Stimulated activated naive CD8-positive, alpha-beta T cell treated with anti-CD3 and anti-CD28 coated beads, Interleukin-15, amount 100 ng/mL, for 72 hours (primary cell): ENCODE measurements around the gene PUM1.

ENCODE experiments used
- ATAC-seq: fragments of 150-1000 bp; cut with Tn5 transposase; 2 replicates; pipeline ENCODE4 v1.10.0; 2021; ENCODE audit warnings: mild to moderate bottlenecking, moderate library complexity
- DNase-seq, 2 donors: peaks; one replicate each; pipeline ENCODE4 v3.0.0; 2021 to 2022
- H3K27ac Mint-ChIP-seq, 2 donors: one replicate each; pipeline ENCODE4 v1.8.0; 2022; ENCODE audit warnings: mild to moderate bottlenecking in 2 of 2, mixed read lengths in 2 of 2, moderate library complexity in 2 of 2
- H3K27me3 Mint-ChIP-seq: one replicate; pipeline ENCODE4 v1.8.0; 2022; ENCODE audit warnings: mixed read lengths
- H3K4me1 Mint-ChIP-seq: one replicate; pipeline ENCODE4 v1.8.0; 2022; ENCODE audit warnings: mild to moderate bottlenecking, mixed read lengths
- H3K4me3 Mint-ChIP-seq, 2 donors: one replicate each; pipeline ENCODE4 v1.8.0; 2022; ENCODE audit warnings: mild to moderate bottlenecking in 2 of 2, mixed read lengths in 2 of 2, moderate library complexity in 1 of 2
- H3K9me3 Mint-ChIP-seq, 2 donors: one replicate each; pipeline ENCODE4 v1.8.0; 2022; ENCODE audit warnings: mixed read lengths in 2 of 2

Gene PUM1

DNA sequence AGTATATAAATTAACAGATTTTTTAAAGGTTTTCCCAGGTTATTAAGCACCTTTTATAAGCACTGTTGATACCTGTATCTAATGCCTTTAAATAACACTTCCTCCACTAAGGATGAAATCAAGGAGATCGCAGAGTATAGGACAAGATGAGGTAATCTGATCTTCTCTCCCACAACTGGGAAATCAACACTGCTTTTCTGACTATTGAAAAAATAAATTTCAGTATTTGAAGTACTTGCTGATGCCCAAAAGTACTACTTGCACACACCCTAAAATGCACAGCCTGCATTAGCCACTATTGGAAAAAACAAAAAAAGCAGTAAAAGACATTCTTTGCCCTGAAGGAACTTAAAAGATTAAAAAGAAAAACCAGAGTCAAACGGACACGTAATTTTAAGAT is 48.6 kb downstream of the PUM1 start:
- H3K27me3 Mint-ChIP-seq, result no peaks in the 10 kb centered on the region
- H3K27ac Mint-ChIP-seq, result no peak overlapping the region
- no peak overlapping the region for H3K4me3 Mint-ChIP-seq
- no peaks in the 10 kb centered on the region for H3K9me3 Mint-ChIP-seq
- ATAC-seq (no peak), DNase-seq (no peak)
- peaks cover 55% of the 10 kb centered on the region for H3K4me1 Mint-ChIP-seq

DNA sequence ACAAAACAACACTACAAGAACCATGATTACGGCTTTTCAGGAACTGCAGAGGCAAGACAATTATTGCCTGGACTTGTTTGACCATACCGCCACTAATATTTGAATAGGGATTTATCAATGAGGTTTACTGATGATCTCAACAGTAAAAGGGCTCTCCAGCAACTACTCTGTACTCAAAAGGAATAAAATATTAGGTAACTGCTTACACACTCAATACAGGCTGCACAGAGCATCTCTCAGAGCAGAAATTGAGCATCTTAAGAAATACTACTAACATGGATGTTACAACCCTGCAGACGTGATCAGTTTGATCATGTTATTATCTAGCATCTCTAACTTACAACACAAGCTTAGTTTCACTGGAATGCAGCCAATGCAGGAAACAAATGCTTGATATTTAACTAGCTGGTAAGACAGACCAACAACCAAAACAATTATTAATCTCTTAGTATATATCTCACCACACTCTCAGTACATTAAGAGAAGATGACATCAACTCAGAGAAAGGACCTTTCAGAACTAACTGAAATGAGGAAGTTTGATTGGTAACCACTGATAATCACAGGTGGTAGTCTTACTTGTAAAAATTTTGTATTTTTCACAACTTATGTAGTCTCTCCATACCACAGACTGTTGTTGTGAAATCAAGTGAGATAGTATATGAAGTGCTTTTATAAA is 52.2 kb downstream of the PUM1 start:
- no peak overlapping the region for H3K27ac Mint-ChIP-seq
- no peak for ATAC-seq
- H3K4me1 Mint-ChIP-seq, result peaks cover 53% of the 10 kb centered on the region
- H3K9me3 Mint-ChIP-seq, result no peaks in the 10 kb centered on the region
- H3K4me3 Mint-ChIP-seq, result no peak overlapping the region
- no peaks in the 10 kb centered on the region for H3K27me3 Mint-ChIP-seq
- DNase-seq, result no peak

DNA sequence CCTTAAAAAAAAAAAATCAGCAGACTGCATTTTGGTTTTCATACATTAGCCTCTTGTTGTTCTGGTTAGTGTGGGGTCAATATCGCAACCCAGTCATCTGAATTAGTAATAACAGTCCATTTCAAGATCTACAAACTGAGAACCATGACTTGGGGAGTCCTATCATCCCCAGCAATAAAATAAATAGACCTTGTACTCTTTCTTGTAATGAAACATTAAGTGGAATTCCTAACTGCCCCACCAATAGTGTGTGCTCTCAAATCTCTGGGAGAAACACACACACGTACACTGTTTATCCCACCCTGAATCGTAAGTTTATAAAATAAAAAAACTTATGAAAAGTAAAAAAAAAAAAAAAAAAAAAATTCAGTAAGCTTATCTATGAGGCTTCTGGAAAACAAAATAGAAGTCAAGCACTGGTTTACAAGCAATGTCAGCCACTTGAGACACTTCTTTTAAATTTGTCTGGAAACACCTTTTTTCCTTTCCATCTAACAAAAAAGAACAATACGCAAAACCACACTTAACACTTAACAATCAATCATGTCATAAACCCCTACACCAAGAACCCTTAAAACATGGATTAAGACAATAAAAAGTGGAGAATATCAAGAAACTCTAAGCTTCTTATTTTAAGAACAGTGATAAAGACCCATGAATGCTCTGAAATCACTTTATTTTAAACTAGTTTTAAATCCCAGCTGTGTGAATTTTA is 53.1 kb downstream of the PUM1 start:
- H3K4me1 Mint-ChIP-seq, result peaks cover 59% of the 10 kb centered on the region
- no peak for ATAC-seq
- no peak for DNase-seq
- no peaks in the 10 kb centered on the region for H3K27me3 Mint-ChIP-seq
- H3K9me3 Mint-ChIP-seq, result no peaks in the 10 kb centered on the region
- H3K4me3 Mint-ChIP-seq, result no peak overlapping the region
- no peak overlapping the region for H3K27ac Mint-ChIP-seq

DNA sequence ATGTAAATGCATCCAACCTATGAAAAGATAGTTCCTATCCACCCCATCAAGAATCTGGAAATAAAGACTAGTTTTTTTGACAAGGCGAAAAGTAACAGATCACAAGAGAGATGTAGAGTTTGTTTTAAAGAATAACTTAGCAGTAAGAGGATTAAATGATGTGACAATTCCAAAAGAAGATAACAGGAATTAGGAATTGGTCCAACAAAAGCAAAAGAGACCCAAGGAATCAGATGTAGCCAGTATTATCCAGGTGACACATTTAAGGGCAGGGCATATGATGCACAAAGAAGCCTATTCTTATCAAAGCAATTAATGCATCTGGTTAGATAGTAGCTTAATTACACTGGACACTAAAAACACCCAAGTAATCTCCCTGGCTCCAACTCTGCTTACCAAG is 53.8 kb downstream of the PUM1 start:
- H3K4me3 Mint-ChIP-seq, result no peak overlapping the region
- no peaks in the 10 kb centered on the region for H3K27me3 Mint-ChIP-seq
- no peak overlapping the region for H3K27ac Mint-ChIP-seq
- DNase-seq (no peak), ATAC-seq (no peak)
- H3K9me3 Mint-ChIP-seq, result no peaks in the 10 kb centered on the region
- peaks cover 55% of the 10 kb centered on the region for H3K4me1 Mint-ChIP-seq

DNA sequence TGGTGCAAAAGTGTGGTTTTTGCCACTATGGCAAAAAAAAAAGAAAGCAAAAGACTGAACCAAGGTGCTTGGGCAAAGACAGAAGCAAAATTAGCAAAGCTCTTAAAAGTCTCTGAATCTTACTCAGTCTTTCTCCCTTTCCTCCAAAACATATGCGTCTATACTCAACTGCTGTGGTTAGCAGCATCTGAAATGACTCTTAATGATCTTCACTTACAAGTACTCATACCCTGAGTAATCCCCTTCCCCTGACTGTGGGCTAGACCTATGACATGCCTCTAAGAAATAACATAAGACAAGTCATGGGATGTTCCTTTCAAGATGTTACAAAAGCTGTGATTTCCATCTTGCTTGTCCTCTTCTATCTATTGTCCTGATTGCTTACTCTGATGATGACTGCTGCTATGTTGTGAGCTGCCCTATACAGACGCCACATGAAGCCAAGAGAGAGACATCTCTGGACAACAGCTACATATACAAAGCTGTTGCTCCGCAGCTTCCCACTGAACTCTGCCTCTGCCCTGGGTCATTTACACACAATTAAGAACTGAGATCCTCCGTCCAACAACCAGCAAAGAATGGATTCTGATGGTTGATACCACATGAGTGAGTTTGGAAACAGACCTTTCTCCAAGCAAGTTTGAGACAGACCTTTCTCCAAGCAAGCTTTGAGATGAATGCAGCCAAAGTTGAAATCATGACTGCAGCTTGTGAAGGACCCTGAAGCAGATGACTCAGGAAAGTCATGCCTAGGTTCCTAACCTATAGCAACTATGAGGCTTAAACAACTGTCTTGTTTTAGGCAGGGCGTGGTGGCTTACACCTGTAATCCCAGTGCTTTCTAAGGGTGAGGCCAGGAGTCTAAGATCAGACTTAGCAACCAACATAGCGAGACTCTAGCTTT is 55.2 kb downstream of the PUM1 start:
- peak; percentile 21 to 54 for DNase-seq
- Mint-ChIP-seq H3K27me3 (no peaks in the 10 kb centered on the region), H3K9me3 (no peaks in the 10 kb centered on the region), H3K4me1 (peaks cover 60% of the 10 kb centered on the region), H3K27ac (peak overlapping the region in 1 of 2 donors; percentile 87), H3K4me3 (peak overlapping the region; percentile 13 to 37)
- peak; percentile 100 for ATAC-seq

DNA sequence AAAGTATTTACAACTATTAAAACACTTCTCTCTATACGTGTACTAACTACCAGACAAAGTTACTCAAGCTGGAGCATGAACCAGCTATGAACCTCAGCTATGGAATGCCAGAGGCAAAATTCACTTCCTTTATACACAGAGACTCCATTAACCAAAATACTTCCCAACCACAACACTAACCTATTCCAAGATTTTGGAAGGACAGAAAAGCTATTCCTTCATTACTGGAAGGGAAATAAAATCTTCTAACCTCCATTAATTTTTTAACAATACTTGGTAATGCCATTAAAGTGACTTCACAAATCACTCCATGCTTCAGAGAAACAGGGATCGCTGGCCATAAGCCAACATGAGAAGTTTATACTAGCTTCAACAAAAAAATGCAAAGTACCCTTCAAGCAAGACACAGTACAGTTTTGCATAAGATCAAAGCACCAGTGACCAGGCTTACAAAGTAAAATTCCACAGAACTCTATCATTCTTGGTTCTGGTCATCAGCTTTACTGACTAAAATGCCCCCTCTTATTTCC is 58.0 kb downstream of the PUM1 start:
- Mint-ChIP-seq H3K4me1 (peaks cover 57% of the 10 kb centered on the region), H3K27ac (no peak overlapping the region), H3K4me3 (no peak overlapping the region), H3K27me3 (no peaks in the 10 kb centered on the region), H3K9me3 (no peaks in the 10 kb centered on the region)
- ATAC-seq, result no peak
- no peak for DNase-seq

DNA sequence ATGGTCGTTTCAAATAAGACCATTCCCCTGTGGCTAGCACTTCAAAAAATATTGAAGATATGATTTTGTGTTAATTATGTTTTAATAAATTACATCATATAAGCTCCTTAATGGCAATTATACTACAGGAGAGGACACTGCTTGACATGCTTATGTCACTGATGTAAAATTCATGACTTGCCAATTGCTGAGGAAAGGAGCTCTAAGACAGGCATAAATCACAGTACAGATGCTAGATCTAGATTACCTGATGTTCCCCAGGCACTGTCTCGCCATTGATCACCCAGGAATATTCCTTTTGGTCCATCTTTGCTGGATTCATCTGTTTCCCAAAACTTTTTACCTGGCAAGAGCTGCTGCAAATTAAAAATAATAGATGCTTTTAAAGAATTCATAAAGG is 58.8 kb downstream of the PUM1 start:
- Mint-ChIP-seq H3K4me3 (no peak overlapping the region), H3K27ac (peak overlapping the region in 1 of 2 donors; percentile 48), H3K4me1 (peaks cover 49% of the 10 kb centered on the region), H3K27me3 (no peaks in the 10 kb centered on the region), H3K9me3 (no peaks in the 10 kb centered on the region)
- DNase-seq (no peak), ATAC-seq (no peak)

DNA sequence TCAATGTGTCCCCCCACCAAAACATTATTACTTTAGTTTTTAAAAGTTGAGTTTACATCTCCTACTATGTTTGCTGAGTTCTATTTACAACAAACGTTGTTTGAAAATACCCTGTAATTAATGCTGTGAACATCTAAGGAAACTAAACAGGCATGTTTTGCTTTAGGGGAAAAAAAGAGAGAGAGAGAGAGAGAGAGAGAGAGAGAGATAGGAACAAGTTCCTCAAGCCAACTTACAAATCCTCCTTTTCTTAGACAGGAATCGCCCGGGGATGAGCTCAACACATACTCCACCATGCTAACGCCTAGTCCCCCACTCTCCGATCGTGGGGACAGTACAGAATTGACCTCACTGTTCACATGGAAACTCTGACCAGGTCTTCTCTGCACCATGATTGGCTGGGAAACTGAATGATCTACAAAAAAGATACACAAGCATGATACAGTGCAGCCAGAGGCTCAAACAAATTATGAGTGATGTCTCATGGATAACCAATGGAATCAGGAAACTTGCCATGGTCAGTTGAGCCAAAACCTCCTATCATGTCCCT is 59.8 kb downstream of the PUM1 start:
- no peaks in the 10 kb centered on the region for H3K9me3 Mint-ChIP-seq
- no peaks in the 10 kb centered on the region for H3K27me3 Mint-ChIP-seq
- H3K4me1 Mint-ChIP-seq, result peaks cover 43% of the 10 kb centered on the region
- H3K4me3 Mint-ChIP-seq, result no peak overlapping the region
- ATAC-seq (no peak), DNase-seq (no peak)
- H3K27ac Mint-ChIP-seq, result peak overlapping the region in 1 of 2 donors; percentile 67

DNA sequence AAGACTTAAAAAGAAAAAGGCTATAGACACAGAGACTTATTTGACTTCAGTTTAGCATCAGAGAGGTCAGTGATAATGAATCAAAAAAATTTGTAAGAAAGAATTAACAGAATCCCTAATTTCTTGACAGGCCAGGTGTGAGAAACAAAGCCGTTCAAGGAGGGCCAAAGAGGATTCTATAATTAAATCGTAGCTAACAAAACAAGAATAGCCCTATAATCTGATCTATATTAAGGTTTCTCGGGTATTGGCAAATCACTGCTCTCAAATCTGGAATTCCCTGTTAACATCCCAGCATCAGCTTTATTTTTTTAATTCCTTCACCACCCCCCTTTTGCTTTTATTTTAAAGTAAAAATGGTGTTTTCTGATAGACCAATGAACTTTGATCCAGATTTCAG is 60.3 kb downstream of the PUM1 start:
- Mint-ChIP-seq H3K4me1 (peaks cover 38% of the 10 kb centered on the region), H3K9me3 (no peaks in the 10 kb centered on the region), H3K27ac (no peak overlapping the region), H3K4me3 (no peak overlapping the region), H3K27me3 (no peaks in the 10 kb centered on the region)
- no peak for DNase-seq
- ATAC-seq, result no peak

DNA sequence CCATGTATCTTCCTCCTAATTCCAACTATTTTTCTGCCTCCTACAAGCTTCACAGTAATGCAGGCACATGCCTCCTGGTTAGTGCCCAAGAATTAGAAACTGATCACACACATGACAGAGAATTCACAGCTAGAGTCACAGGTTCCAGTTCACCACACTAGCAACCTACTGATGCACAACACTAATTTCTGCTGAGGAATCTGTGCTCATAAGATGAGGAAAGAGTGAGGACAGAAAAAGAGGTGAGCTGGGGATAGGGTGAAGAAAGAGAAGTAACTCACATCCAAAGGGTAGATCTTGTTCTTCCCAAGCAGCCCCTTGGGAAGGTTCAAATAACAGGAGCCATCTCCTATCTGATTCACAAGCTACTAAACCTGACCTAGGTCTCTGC is 61.3 kb downstream of the PUM1 start:
- H3K4me1 Mint-ChIP-seq, result peaks cover 28% of the 10 kb centered on the region
- H3K9me3 Mint-ChIP-seq, result no peaks in the 10 kb centered on the region
- ATAC-seq (no peak), DNase-seq (no peak)
- no peak overlapping the region for H3K27ac Mint-ChIP-seq
- no peak overlapping the region for H3K4me3 Mint-ChIP-seq
- H3K27me3 Mint-ChIP-seq, result no peaks in the 10 kb centered on the region

DNA sequence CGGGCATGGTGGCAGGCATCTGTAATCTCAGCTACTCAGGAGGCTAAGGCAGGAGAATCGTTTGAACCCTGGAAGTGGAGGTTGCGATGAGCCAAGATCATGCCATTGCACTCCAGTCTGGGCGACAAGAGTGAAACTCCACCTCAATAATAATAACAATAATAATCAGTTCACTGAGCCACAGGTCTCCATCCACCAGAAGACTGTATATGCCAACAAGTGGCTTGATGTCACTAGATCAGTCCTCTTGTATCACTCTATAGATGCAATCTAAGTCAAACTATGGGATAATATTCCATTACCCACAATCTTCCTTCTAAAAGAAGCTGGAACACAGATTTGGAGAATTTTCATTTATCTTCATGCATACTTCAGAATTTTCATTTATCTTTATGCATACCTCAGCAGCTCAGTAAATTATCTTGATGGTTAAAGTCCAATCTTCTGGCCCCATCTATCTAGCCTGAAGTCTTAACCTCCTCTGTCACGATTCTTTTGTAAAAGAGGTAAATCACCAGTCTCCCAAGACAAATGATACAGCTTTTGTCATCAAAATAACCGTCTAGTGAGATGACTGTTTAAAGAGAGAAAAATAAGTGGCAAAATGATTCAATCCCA is 61.8 kb downstream of the PUM1 start:
- Mint-ChIP-seq H3K27ac (no peak overlapping the region), H3K9me3 (no peaks in the 10 kb centered on the region), H3K4me3 (no peak overlapping the region), H3K4me1 (peaks cover 26% of the 10 kb centered on the region), H3K27me3 (no peaks in the 10 kb centered on the region)
- ATAC-seq (no peak), DNase-seq (no peak)

DNA sequence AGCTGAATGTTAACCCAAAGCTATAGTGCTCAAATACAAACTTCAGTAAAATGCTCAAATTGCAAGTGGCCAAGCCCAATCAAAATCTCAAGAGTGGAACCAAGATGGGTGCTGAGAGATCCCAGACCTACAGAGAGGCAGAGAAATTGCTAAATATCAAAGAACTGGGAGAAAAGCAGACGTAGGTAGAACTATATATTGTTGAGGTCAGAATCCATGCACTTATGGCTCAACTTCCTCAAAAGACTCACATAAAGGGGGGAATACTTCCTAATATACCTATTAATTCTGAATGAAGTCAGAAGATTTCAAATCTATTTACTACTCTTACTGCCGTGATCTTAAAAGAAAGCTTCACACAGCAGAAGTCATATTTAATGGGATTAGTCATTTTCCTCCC is 65.2 kb downstream of the PUM1 start:
- Mint-ChIP-seq H3K27me3 (no peaks in the 10 kb centered on the region), H3K9me3 (no peaks in the 10 kb centered on the region), H3K4me1 (peaks cover 20% of the 10 kb centered on the region), H3K4me3 (no peak overlapping the region), H3K27ac (no peak overlapping the region)
- ATAC-seq (no peak), DNase-seq (no peak)

DNA sequence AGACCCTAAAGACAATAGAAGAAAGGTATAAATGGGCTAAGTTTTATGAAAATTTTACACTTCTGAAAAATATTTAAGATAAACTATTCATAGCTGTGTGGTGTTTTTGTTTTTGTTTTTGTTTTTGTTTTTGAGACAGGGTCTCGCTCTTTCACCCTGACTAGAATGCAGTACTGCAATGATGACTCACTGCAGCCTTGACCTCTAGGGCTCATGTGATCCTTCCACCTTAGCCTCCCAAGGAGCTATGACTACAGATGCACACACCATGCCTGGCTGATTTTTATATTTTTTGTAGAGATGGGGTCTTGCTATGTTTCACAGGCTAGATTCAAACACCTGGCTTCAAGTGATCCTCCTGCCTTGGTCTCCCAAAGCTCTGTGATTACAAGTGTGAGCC is 66.6 kb downstream of the PUM1 start:
- peaks cover 19% of the 10 kb centered on the region for H3K4me1 Mint-ChIP-seq
- H3K9me3 Mint-ChIP-seq, result no peaks in the 10 kb centered on the region
- H3K27ac Mint-ChIP-seq, result peak overlapping the region in 1 of 2 donors; percentile 52
- H3K27me3 Mint-ChIP-seq, result no peaks in the 10 kb centered on the region
- no peak overlapping the region for H3K4me3 Mint-ChIP-seq
- no peak for DNase-seq
- ATAC-seq, result no peak

DNA sequence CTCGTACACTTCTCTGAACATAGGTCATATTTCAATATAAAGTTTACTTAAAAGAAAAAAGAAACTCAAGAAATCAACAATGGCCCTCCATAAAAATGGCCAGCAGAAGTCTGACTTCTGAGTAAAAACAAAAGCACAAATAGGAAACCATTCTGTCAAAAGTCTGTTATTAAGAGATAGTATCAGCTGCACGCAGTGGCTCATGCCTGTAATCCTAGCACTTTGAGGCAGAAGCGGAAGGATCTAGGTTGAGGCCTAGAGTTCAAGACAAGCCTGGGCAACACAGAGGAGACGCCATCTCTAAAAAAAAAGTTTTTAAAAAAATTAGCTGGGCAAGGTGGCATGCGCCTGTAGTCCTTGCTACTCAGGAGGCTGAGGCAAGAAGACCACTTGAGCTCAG is 67.3 kb downstream of the PUM1 start:
- Mint-ChIP-seq H3K9me3 (no peaks in the 10 kb centered on the region), H3K27ac (peak overlapping the region; percentile 8 to 74), H3K4me3 (no peak overlapping the region), H3K27me3 (no peaks in the 10 kb centered on the region), H3K4me1 (peaks cover 23% of the 10 kb centered on the region)
- DNase-seq (no peak), ATAC-seq (no peak)

DNA sequence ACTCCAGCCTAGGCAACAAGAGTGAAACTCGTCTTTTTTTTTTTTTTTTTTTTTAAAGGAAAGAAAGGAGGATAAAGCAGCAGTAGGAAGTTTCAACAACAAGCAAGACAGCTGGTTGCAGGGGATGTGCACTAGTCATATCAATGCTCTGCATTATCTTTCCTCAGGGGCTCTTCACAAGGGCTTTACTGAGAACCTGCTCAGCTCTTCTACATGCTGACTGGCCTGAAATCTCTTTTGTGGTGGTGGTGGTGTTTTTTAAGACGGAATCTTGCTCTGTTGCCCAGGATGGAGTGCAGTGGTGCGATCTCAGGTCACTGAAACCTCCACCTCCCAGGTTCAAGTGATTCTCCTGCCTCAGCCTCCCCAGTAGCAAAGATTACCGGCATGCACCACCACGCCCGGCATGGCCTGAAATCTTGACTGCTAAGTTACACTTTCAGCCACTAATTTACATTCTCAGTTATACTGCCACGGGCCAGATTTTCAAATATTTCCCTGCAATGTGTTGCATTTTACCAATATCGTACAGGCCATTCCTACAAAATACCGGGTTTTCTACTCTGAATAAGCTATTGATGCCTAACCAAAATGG is 68.0 kb downstream of the PUM1 start:
- DNase-seq, result no peak
- H3K27me3 Mint-ChIP-seq, result no peaks in the 10 kb centered on the region
- no peaks in the 10 kb centered on the region for H3K9me3 Mint-ChIP-seq
- no peak for ATAC-seq
- H3K27ac Mint-ChIP-seq, result no peak overlapping the region
- no peak overlapping the region for H3K4me3 Mint-ChIP-seq
- H3K4me1 Mint-ChIP-seq, result peaks cover 25% of the 10 kb centered on the region
